AG04449 (cell line): ENCODE results near the gene UTP4.

Experiments used
- CTCF ChIA-PET: fragments of 350-600 bp; formaldehyde crosslinking; extraction: SDS; loops from one replicate; lab custom pipeline; 2021; ENCODE audit warnings: antibody characterized with exemption; lab: Yijun Ruan, JAX
- POLR2A ChIA-PET: fragments of 400-600, 350-600 bp; formaldehyde crosslinking; extraction: SDS; loops from one replicate; lab custom pipeline; 2020; ENCODE audit warnings: antibody characterized with exemption, inconsistent platforms; lab: Yijun Ruan, JAX
- DNase-seq: peaks from one replicate; pipeline ENCODE4 v3.0.0-alpha.2; 2010; ENCODE audit warnings: low read depth, low spot score
- H3K4me3 ChIP-seq: 2 replicates; pipeline ENCODE4 v1.5.1; 2011; ENCODE audit warnings: low read depth, mild to moderate bottlenecking, control low read depth, low read length
- CTCF ChIP-seq: IDR thresholded peaks from one replicate; pipeline ENCODE4 v1.5.1; 2011; ENCODE audit warnings: mild to moderate bottlenecking, moderate library complexity, low read length, control low read depth, inconsistent platforms; ENCODE audit not compliant: insufficient read depth; ENCODE audit errors: missing control alignments

Gene UTP4

GRCh38 chr16:69109486-69110270 is 22.8 kb upstream of the UTP4 start:
- TF ChIP-seq CTCF, result no peak
- ChIA-PET CTCF (interaction anchor here (0.9 to 9.6 kb wide), 2 partner anchors 12 to 136 kb away, joined by 3 to 142 read pairs; no protein-coding TSS in a partner anchor), POLR2A (interaction anchor here (0.6 kb wide), 1 partner anchor 28 kb away, joined by 3 read pairs; no protein-coding TSS in a partner anchor)
- H3K4me3 ChIP-seq, result no peak overlapping the region
- DNase-seq, result no peak

GRCh38 chr16:69110406-69110805 is 22.0 kb upstream of the UTP4 start:
- ChIA-PET CTCF (interaction anchor here (0.7 to 16.2 kb wide), 8 partner anchors 12 to 263 kb away, joined by 3 to 303 read pairs (median 4); partner anchors contain the start of gene TANGO6), POLR2A (interaction anchor here (0.6 kb wide), 1 partner anchor 29 kb away, joined by 3 read pairs; no protein-coding TSS in a partner anchor)
- TF ChIP-seq CTCF, result no peak
- no peak for DNase-seq
- no peak overlapping the region for H3K4me3 ChIP-seq

GRCh38 chr16:69111216-69111875 is 21.1 kb upstream of the UTP4 start:
- POLR2A ChIA-PET, result interaction anchor here (0.5 to 0.6 kb wide), 2 partner anchors 20 to 208 kb away, joined by 3 read pairs; no protein-coding TSS in a partner anchor
- CTCF ChIA-PET, result interaction anchor here (0.6 to 16.2 kb wide), 11 partner anchors 11 to 288 kb away, joined by 3 to 303 read pairs (median 4); partner anchors contain the start of gene TANGO6
- no peak for TF ChIP-seq CTCF
- DNase-seq, result no peak
- no peak overlapping the region for H3K4me3 ChIP-seq

- TF ChIP-seq CTCF, result no peak
- H3K4me3 ChIP-seq, result no peak overlapping the region
- ChIA-PET CTCF (interaction anchor here (0.6 to 16.2 kb wide), 9 partner anchors 10 to 289 kb away, joined by 3 to 303 read pairs (median 5); partner anchors contain the start of gene TANGO6), POLR2A (interaction anchor here (0.5 kb wide), 1 partner anchor 208 kb away, joined by 3 read pairs; no protein-coding TSS in a partner anchor)
- DNase-seq, result no peak
These were observed 20.6 kb upstream of the UTP4 start for GRCh38 chr16:69111876-69112230.

- peak; percentile 89 for TF ChIP-seq CTCF
- ChIA-PET POLR2A (no interaction called here), CTCF (interaction anchor here (0.6 to 16.2 kb wide), 17 partner anchors 7 to 289 kb away, joined by 3 to 303 read pairs (median 5); partner anchors contain the start of genes HAS3 and TANGO6)
- no peak overlapping the region for H3K4me3 ChIP-seq
- no peak for DNase-seq
These were observed 19.9 kb upstream of the UTP4 start for GRCh38 chr16:69112285-69113129.
